ENCODE results near the gene MYH8.

Gene MYH8

GRCh38 chr17:10380631-10381408, 40.9 kb downstream of the MYH8 start:
- no peak for DNase-seq (ENCODE audit: low read depth in 3 of 3)

- DNase-seq (ENCODE audit: low read depth in 3 of 3): no peak
These were observed 48.8 kb downstream of the MYH8 start, which contains the start of gene MYH13 for GRCh38 chr17:10372906-10373305. Gene MYH13 (minus strand): TSS chr17:10373006. CDS start chr17:10364530, 8,476 bp downstream.

GRCh38 chr17:10370016-10370608, 51.6 kb downstream of the MYH8 start:
- DNase-seq (ENCODE audit: low read depth in 3 of 3): no peak

DNA sequence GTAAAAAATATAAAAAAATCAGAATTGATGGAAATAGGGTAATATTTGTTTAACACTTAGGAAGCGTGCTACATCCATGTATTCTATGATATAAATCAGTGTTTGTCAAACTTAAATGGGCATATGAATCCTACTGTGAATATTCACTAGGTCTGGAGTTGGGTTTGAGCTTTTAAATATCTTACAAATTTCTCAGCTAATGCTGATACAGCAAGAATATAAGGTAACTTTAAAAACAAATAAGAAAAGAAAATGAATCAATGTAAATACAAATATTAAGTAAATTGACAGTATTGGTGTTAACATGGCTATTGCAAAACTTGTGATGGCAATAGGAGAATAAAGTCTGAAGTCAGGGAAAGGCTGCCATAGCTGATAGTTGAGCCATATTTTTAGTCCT, 52.5 kb downstream of the MYH8 start:
- no peak for DNase-seq (ENCODE audit: low read depth in 3 of 3)

- no peak for DNase-seq (ENCODE audit: low read depth in 3 of 3)
These were observed 53.2 kb downstream of the MYH8 start for GRCh38 chr17:10368561-10368960.

DNA sequence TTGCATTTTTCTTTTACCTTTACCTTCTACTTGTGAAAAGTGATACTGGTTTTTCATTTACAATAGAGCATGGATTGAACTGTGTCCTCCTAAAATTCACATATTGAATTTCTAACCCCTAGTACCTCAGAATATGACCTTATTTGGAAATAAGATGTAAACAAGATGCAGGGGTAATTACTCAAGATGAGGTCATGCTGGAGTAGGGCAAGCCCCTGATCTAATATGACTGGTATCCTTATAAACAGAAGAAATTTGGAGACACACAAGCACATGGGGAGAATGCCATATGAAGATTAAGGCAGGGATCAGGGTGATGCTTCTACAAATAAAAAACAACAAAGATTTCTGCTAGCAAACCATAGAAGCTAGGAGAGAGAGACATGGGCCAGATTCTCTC, 61.2 kb downstream of the MYH8 start:
- DNase-seq (ENCODE audit: low read depth in 3 of 3): no peak

GRCh38 chr17:10357768-10358167, 64.0 kb downstream of the MYH8 start:
- DNase-seq (ENCODE audit: low read depth in 3 of 3): no peak

DNA sequence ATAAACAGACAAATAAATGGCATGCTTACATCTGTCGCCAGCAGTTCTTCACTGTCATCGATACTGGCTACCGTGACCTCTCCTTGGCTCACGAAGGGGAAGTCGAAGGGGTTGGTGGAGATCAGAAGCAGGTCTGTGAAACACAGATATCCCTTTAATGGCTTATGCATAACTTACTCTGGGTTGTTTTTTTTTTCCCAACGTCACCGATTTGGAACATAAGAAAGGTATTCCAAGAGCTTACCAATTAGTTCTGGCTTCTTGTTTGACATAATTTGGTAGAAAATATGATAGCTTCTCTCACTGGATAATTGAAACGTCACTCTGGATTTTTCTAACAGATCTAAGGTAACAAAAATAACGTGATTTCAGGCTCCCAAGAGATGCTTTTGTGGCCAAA, 67.1 kb downstream of the MYH8 start:
- no peak for DNase-seq (ENCODE audit: low read depth in 3 of 3)

DNA sequence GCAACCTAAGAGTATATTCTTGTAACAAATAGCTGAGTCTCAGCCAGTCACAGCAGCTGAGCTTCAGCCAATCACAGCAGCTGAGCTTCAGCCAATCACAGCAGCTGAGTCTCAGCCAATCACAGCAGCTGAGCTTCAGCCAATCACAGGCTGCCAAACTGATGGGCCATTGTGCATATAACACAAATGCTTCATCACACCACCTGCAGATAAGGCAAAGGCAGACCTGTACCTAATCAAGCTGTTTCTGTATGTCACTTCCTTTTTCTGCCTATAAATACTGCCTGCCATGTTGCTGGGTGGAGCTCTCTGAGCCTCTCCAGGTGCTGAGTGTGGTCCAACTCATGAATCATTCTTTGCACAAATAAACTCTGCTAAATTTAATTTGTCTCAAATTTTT, 68.9 kb downstream of the MYH8 start:
- DNase-seq (ENCODE audit: low read depth in 3 of 3): no peak

- no peak for DNase-seq (ENCODE audit: low read depth in 3 of 3)
These were observed 72.3 kb downstream of the MYH8 start for GRCh38 chr17:10349403-10349802.

GRCh38 chr17:10344816-10345215, 76.9 kb downstream of the MYH8 start:
- no peak for DNase-seq (ENCODE audit: low read depth in 3 of 3)
